ENCODE data around the gene CUL7. TPM values are rescaled to one million over a fixed set of nuclear protein-coding genes. Genes with fewer than 3 reads are reported as not detected.

CUL7 gene
- total and polyA plus RNA-seq, 2 of the 8 experiments (the other 6 are each of a cell fraction or from before 2014, with no cell fraction given), result 10.8 to 15.0 TPM

DNA sequence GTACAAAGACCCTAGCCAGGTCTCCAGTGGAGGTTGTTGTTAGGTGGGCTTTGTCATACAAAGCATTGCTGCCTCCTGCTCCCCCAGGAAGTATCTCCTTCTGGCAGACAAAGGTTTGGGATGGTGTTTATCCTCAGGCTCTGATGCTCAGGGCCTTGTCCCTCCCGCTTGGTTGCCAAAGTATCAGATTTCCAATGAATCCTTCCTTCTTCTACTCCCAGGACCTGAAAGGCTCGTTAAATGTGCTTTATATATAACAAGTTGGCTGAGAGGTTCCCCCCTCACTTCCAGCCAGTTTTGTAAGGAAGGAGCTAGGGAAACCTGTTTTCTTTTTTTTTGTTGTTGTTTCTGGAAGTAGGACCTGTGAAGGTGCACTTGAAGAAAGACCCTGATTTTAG is 36.9 kb upstream of the CUL7 start:
- no peaks in the 10 kb centered on the region for H3K27me3 ChIP-seq (replicated peaks in 1 of 4; ENCODE audit: control insufficient read depth in 3 of 4, extremely low read depth in 1 of 4, insufficient read depth in 3 of 4, low read length in 3 of 4)
- peak overlapping the region in 3 of 4 experiments; percentile 36 to 53 (median 38); a peak in 4 of 7 replicates for H3K9ac ChIP-seq (replicated peaks in 1 of 4; ENCODE audit: extremely low read depth in 1 of 4, low read depth in 3 of 4, low read length in 3 of 4)
- POLR2A ChIA-PET (ENCODE audit: partially characterized antibody), result interaction anchor here (0.7 to 2.8 kb wide), 8 partner anchors 11 to 259 kb away, joined by 3 to 28 read pairs (median 4); partner anchors contain the start of gene PTK7
- peak overlapping the region; percentile 4 for H4K91ac ChIP-seq (replicated peaks; ENCODE audit: insufficient read length, low read length)
- H3K79me1 ChIP-seq (ENCODE audit: low read depth, low read length), result peaks cover 14% of the 10 kb centered on the region
- 9% methylated on average over 2 of the region's 2 CpGs; no CpG with 5 or more reads in 1 of the 2 experiments for WGBS, 2 experiments (ENCODE audit: extremely low coverage in 1 of 2, insufficient coverage in 1 of 2, insufficient read length in 1 of 2, insufficient replicate concordance in 2 of 2, low coverage in 1 of 2, low lambda C conversion rate in 2 of 2, missing lambda C conversion rate in 1 of 2)
- H2BK120ac ChIP-seq (replicated peaks; ENCODE audit: low read depth, low read length), result peak overlapping the region; percentile 11
- CTCF ChIA-PET (ENCODE audit: partially characterized antibody), result interaction anchor here (0.8 to 4.4 kb wide), 5 partner anchors 9 to 236 kb away, joined by 3 to 19 read pairs (median 9); partner anchors contain the start of gene PTK7
- H3K9me3 ChIP-seq (ENCODE audit: insufficient read depth in 2 of 2, low read depth in 1 of 2, low read length in 1 of 2), result no peaks in the 10 kb centered on the region
- H2BK20ac ChIP-seq (ENCODE audit: low read length), result peak overlapping the region; percentile 43; the same call in 1 of the 2 replicates
- H2AFZ ChIP-seq (ENCODE audit: low read length), result no peak overlapping the region
- H2AK5ac ChIP-seq (ENCODE audit: low read depth, low read length), result peak overlapping the region; percentile 33; the same call in 1 of the 2 replicates
- no peak overlapping the region for H3K56ac ChIP-seq (replicated peaks; ENCODE audit: insufficient read length, low read depth, low read length)
- peaks cover 18 to 33% (median 26%) of the 10 kb centered on the region in 4 experiments for H3K4me1 ChIP-seq (replicated peaks in 1 of 4; ENCODE audit: control insufficient read depth in 3 of 4, insufficient read depth in 4 of 4, low read length in 3 of 4)
- H2BK15ac ChIP-seq (ENCODE audit: low read length), result peak overlapping the region; percentile 21; the same call in 1 of the 2 replicates
- peak overlapping the region; percentile 97; the same call in 1 of the 2 replicates for H2BK5ac ChIP-seq (ENCODE audit: low read depth, low read length)
- no peak overlapping the region for H4K8ac ChIP-seq (ENCODE audit: extremely low read depth, insufficient read depth, low read length)
- H3K18ac ChIP-seq (ENCODE audit: extremely low read depth, low read length), result no peak overlapping the region; the same call in 1 of the 2 replicates
- no peak overlapping the region for H3K14ac ChIP-seq (ENCODE audit: insufficient read length)
- peak overlapping the region; percentile 68 to 91 for H3K4me2 ChIP-seq (ENCODE audit: insufficient read depth in 1 of 2, low read depth in 2 of 2, low read length in 2 of 2)
- H3K4ac ChIP-seq (replicated peaks; ENCODE audit: insufficient read length, low read depth, low read length), result no peak overlapping the region
- peak overlapping the region in 2 of 4 experiments; percentile 40 to 46; a peak in 5 of 8 replicates for H3K4me3 ChIP-seq (ENCODE audit: extremely low read depth in 1 of 4, insufficient read depth in 2 of 4, low read depth in 3 of 4, low read length in 4 of 4)
- peak overlapping the region; percentile 81 for H3K27ac ChIP-seq (ENCODE audit: low read depth, low read length)
- 0 out of 2 replicates have a peak, but pooled peaks cover 2% of the 10 kb centered on the region for H3K23me2 ChIP-seq (ENCODE audit: low read depth, low read length)
- peaks cover 15 to 78% of the 10 kb centered on the region in 2 experiments for H3K79me2 ChIP-seq (ENCODE audit: control insufficient read depth in 1 of 2, insufficient read depth in 2 of 2, low read length in 2 of 2)
- peak overlapping the region; percentile 53; the same call in 1 of the 2 replicates for H2BK12ac ChIP-seq (ENCODE audit: low read depth, low read length)
- no peak for FAIRE-seq
- peak overlapping the region; percentile 0 for H4K5ac ChIP-seq (ENCODE audit: insufficient read length, low read depth, low read length)
- H4K20me1 ChIP-seq (replicated peaks in 1 of 2; ENCODE audit: control insufficient read depth in 1 of 2, insufficient read depth in 2 of 2, low read length in 2 of 2), result peaks cover 0 to 2% of the 10 kb centered on the region in 2 experiments
- H3K36me3 ChIP-seq (ENCODE audit: control insufficient read depth in 2 of 4, insufficient read depth in 4 of 4, low read length in 3 of 4), result no peaks in the 10 kb centered on the region
- no peak for DNase-seq (ENCODE audit: low read depth in 1 of 2, low spot score in 2 of 2)
- H3K23ac ChIP-seq (ENCODE audit: insufficient read length), result no peak overlapping the region
